LNCaP clone FGC (cell line): ENCODE measurements around the gene TPM3.
"Not testable (repeated sequence)": the region's sequence is repeated elsewhere in the genome, so short reads cannot be mapped to it uniquely, and the experiment has no call there.

ENCODE experiments used
- DNase-seq: peaks from one replicate; pipeline ENCODE4 v3.0.0-alpha.2; 2011; ENCODE audit warnings: low read depth
- H3K4me3 ChIP-seq: 2 replicates; pipeline ENCODE4 v1.5.1; 2011; ENCODE audit warnings: mild to moderate bottlenecking, low read depth, low read length, control low read depth
- CTCF ChIP-seq: IDR thresholded peaks from 2 replicates; pipeline ENCODE4 v1.5.1; 2012; ENCODE audit warnings: mild to moderate bottlenecking; ENCODE audit not compliant: control insufficient read depth, insufficient read depth; ENCODE audit errors: extremely low read depth

Gene TPM3

GRCh38 chr1:154219541-154219940, 27.6 kb upstream of the TPM3 start:
- peak overlapping the region; percentile 97 for H3K4me3 ChIP-seq
- TF ChIP-seq CTCF = no peak
- no peak for DNase-seq

- DNase-seq = no peak
- no peak for TF ChIP-seq CTCF
- H3K4me3 ChIP-seq = peak overlapping the region; percentile 97
These were observed 26.6 kb upstream of the TPM3 start for GRCh38 chr1:154218545-154218944.

- no peak for TF ChIP-seq CTCF
- DNase-seq = no peak
- H3K4me3 ChIP-seq = no peak overlapping the region
These were observed 21.4 kb upstream of the TPM3 start for GRCh38 chr1:154213274-154213673.

- H3K4me3 ChIP-seq = no peak overlapping the region
- TF ChIP-seq CTCF = no peak
- no peak for DNase-seq
These were observed 20.2 kb upstream of the TPM3 start for GRCh38 chr1:154212083-154212482.

- DNase-seq = no peak
- no peak for TF ChIP-seq CTCF
- H3K4me3 ChIP-seq = no peak overlapping the region
These were observed 16.9 kb upstream of the TPM3 start for GRCh38 chr1:154208677-154209388.

- H3K4me3 ChIP-seq = no peak overlapping the region
- no peak for DNase-seq
- TF ChIP-seq CTCF = no peak
These were observed 15.4 kb upstream of the TPM3 start for GRCh38 chr1:154207262-154207661.

GRCh38 chr1:154206196-154206595, 14.3 kb upstream of the TPM3 start, which contains the start of gene CFAP141:
TSS of gene CFAP141 (minus strand) at chr1:154206333. CDS start at chr1:154206307, 26 bp downstream.
- no peak for TF ChIP-seq CTCF
- no peak within 1 kb of the TSS for H3K4me3 ChIP-seq
- DNase-seq = no peak

GRCh38 chr1:154205778-154206177, 13.9 kb upstream of the TPM3 start:
- DNase-seq = not testable (repeated sequence)

More at GRCh38 chr1:154205778-154206177, 13.9 kb upstream of the TPM3 start:
- H3K4me3 ChIP-seq = not testable (repeated sequence)
